Neural progenitor cell (in vitro differentiated cells): ENCODE measurements around the gene GDF15. TPM values are rescaled to one million over a fixed set of nuclear protein-coding genes. Genes with fewer than 3 reads are reported as not detected.

Experiments used
- DNase-seq: peaks from one replicate; pipeline ENCODE4 v3.0.0-alpha.2; 2016; ENCODE audit warnings: low spot score
- H2AFZ ChIP-seq: fragments of 200-600 bp; sonication (generic); replicated peaks from 2 replicates; pipeline ENCODE4 v1.6.1; 2016; ENCODE audit warnings: antibody characterized with exemption
- H3F3A ChIP-seq: fragments of 200-600 bp; sonication (generic); 2 replicates; pipeline ENCODE4 v1.6.1; 2016; ENCODE audit warnings: antibody characterized with exemption, low read depth
- H3K27ac ChIP-seq: fragments of 200-600 bp; sonication (generic); 2 replicates; pipeline ENCODE4 v1.5.1; 2016; ENCODE audit warnings: mild to moderate bottlenecking
- H3K27me3 ChIP-seq: fragments of 200-600 bp; sonication (generic); 2 replicates; pipeline ENCODE4 v1.6.1; 2016; ENCODE audit warnings: mild to moderate bottlenecking, moderate library complexity
- H3K36me3 ChIP-seq: fragments of 200-600 bp; sonication (generic); 2 replicates; pipeline ENCODE4 v1.5.1; 2016
- H3K4me1 ChIP-seq: fragments of 200-600 bp; sonication (generic); 2 replicates; pipeline ENCODE4 v1.6.1; 2016; ENCODE audit warnings: mixed run types
- H3K4me2 ChIP-seq: fragments of 200-600 bp; sonication (generic); 2 replicates; pipeline ENCODE4 v1.6.1; 2016
- H3K4me3 ChIP-seq: fragments of 200-600 bp; sonication (generic); 2 replicates; pipeline ENCODE4 v1.5.1; 2016
- H3K79me2 ChIP-seq: fragments of 200-600 bp; sonication (generic); 2 replicates; pipeline ENCODE4 v1.6.1; 2016; ENCODE audit warnings: low read depth
- H3K9ac ChIP-seq: fragments of 200-600 bp; sonication (generic); 2 replicates; pipeline ENCODE4 v1.6.1; 2016
- H3K9me3 ChIP-seq: fragments of 200-600 bp; sonication (generic); 2 replicates; pipeline ENCODE4 v1.5.1; 2016; ENCODE audit warnings: low read depth
- H4K20me1 ChIP-seq: fragments of 200-600 bp; sonication (generic); 2 replicates; pipeline ENCODE4 v1.6.1; 2016; ENCODE audit warnings: low read depth
- H3K27ac Mint-ChIP-seq: 3 replicates; pipeline ENCODE4 v1.8.0; 2021; ENCODE audit warnings: mixed read lengths
- H3K27me3 Mint-ChIP-seq: 2 replicates; pipeline ENCODE4 v1.8.0; 2022; ENCODE audit warnings: low read depth, mild to moderate bottlenecking, inconsistent platforms, moderate library complexity, mixed read lengths; ENCODE audit not compliant: insufficient read depth
- H3K36me3 Mint-ChIP-seq: 3 replicates; pipeline ENCODE4 v1.8.0; 2021; ENCODE audit warnings: mixed read lengths
- H3K4me1 Mint-ChIP-seq: 3 replicates; pipeline ENCODE4 v1.8.0; 2021; ENCODE audit warnings: mixed read lengths
- H3K4me3 Mint-ChIP-seq: 3 replicates; pipeline ENCODE4 v1.8.0; 2021; ENCODE audit warnings: mild to moderate bottlenecking, moderate library complexity, mixed read lengths
- H3K9me3 Mint-ChIP-seq: 3 replicates; pipeline ENCODE4 v1.8.0; 2020; ENCODE audit warnings: mixed read lengths
- CTCF ChIP-seq: fragments of 200-600 bp; sonication (generic); IDR thresholded peaks from 2 replicates; pipeline ENCODE4 v1.5.1; 2017; ENCODE audit warnings: antibody characterized with exemption, mild to moderate bottlenecking
- EZH2 ChIP-seq: fragments of 200-600 bp; sonication (generic); IDR thresholded peaks from 2 replicates; pipeline ENCODE4 v1.6.1; 2017; ENCODE audit warnings: antibody characterized with exemption, mild to moderate bottlenecking, moderate library complexity
- EZH2phosphoT487 ChIP-seq: fragments of 200-600 bp; sonication (generic); IDR thresholded peaks from 2 replicates; pipeline ENCODE4 v1.6.1; 2017; ENCODE audit warnings: antibody characterized with exemption
- total RNA-seq: library from RNA; depleted of rRNA; stranded (reverse); fragments of >200 nt; gene quantifications from 2 replicates; pipeline ENCODE4 v1.2.3, GENCODE V29; 2015; ENCODE audit warnings: low replicate concordance

The GDF15 gene
- total RNA-seq, 1 donor from 2014 or later, result 0.19 TPM

- H3F3A ChIP-seq, result peaks cover 8% of the 10 kb centered on the region
- peaks cover 21% of the 10 kb centered on the region for H3K27me3 Mint-ChIP-seq
- no peak overlapping the region for H3K4me2 ChIP-seq
- no peak overlapping the region for H3K9ac ChIP-seq
- H3K9me3 ChIP-seq, result no peaks in the 10 kb centered on the region
- no peaks in the 10 kb centered on the region for H3K36me3 ChIP-seq
- no peak for DNase-seq
- TF ChIP-seq EZH2, result no peak
- TF ChIP-seq CTCF, result no peak
- no peak for TF ChIP-seq EZH2phosphoT487
- H4K20me1 ChIP-seq, result no peaks in the 10 kb centered on the region
- H3K4me3 ChIP-seq, result no peak overlapping the region
- no peaks in the 10 kb centered on the region for H3K79me2 ChIP-seq
- H3K4me1 Mint-ChIP-seq, result peaks cover 10% of the 10 kb centered on the region
- no peak overlapping the region for H3K4me3 Mint-ChIP-seq
- H3K27ac ChIP-seq, result no peak overlapping the region
- H3K36me3 Mint-ChIP-seq, result no peaks in the 10 kb centered on the region
- H3K27me3 ChIP-seq, result peaks cover 16% of the 10 kb centered on the region
- H3K27ac Mint-ChIP-seq, result peak overlapping the region; percentile 68
- H3K9me3 Mint-ChIP-seq, result no peaks in the 10 kb centered on the region
- peaks cover 6% of the 10 kb centered on the region for H3K4me1 ChIP-seq
- H2AFZ ChIP-seq, result no peak overlapping the region
These were observed 7.9 kb downstream of the GDF15 start for GRCh38 chr19:18393836-18394235.

- Histone ChIP-seq H3K9ac (no peak overlapping the region), H4K20me1 (no peaks in the 10 kb centered on the region), H3K36me3 (no peaks in the 10 kb centered on the region), H3K4me1 (peaks cover 6% of the 10 kb centered on the region), H3K9me3 (no peaks in the 10 kb centered on the region), H3K4me3 (no peak overlapping the region), H3K79me2 (no peaks in the 10 kb centered on the region), H3K27ac (no peak overlapping the region), H3F3A (peaks cover 3% of the 10 kb centered on the region), H2AFZ (peak overlapping the region; percentile 72), H3K4me2 (peak overlapping the region; percentile 73), H3K27me3 (peaks cover 5% of the 10 kb centered on the region)
- Mint-ChIP-seq H3K27ac (no peak overlapping the region), H3K4me1 (peaks cover 14% of the 10 kb centered on the region), H3K36me3 (no peaks in the 10 kb centered on the region), H3K27me3 (peaks cover 8% of the 10 kb centered on the region), H3K4me3 (no peak overlapping the region), H3K9me3 (no peaks in the 10 kb centered on the region)
- DNase-seq, result no peak
- TF ChIP-seq EZH2phosphoT487 (no peak), CTCF (no peak)
These were observed 10.7 kb downstream of the GDF15 start for GRCh38 chr19:18396471-18397241.

- no peak within 1 kb of the TSS for H3K9ac ChIP-seq
- Mint-ChIP-seq H3K27me3 (peaks cover 7% of the 10 kb centered on the region), H3K27ac (peak within 1 kb of the TSS; percentile 83), H3K9me3 (no peaks in the 10 kb centered on the region), H3K36me3 (no peaks in the 10 kb centered on the region), H3K4me1 (peaks cover 20% of the 10 kb centered on the region), H3K4me3 (peak within 1 kb of the TSS; percentile 62)
- H3K79me2 ChIP-seq, result no peaks in the 10 kb centered on the region
- peak within 1 kb of the TSS; percentile 73 for H3K4me2 ChIP-seq
- no peaks in the 10 kb centered on the region for H3K9me3 ChIP-seq
- peak; percentile 91 for DNase-seq
- H4K20me1 ChIP-seq, result no peaks in the 10 kb centered on the region
- peak within 1 kb of the TSS; percentile 72 for H2AFZ ChIP-seq
- H3K27ac ChIP-seq, result no peak within 1 kb of the TSS
- H3K36me3 ChIP-seq, result no peaks in the 10 kb centered on the region
- peaks cover 3% of the 10 kb centered on the region for H3F3A ChIP-seq
- H3K4me3 ChIP-seq, result peak within 1 kb of the TSS; percentile 20
- H3K27me3 ChIP-seq, result peaks cover 5% of the 10 kb centered on the region
- TF ChIP-seq EZH2, result no peak
- no peak for TF ChIP-seq EZH2phosphoT487
- TF ChIP-seq CTCF, result no peak
- H3K4me1 ChIP-seq, result peaks cover 6% of the 10 kb centered on the region
These were observed 11.6 kb downstream of the GDF15 start, which contains the start of gene LRRC25 for GRCh38 chr19:18397242-18398202. LRRC25 (minus strand) TSS chr19:18397622; CDS start chr19:18396963, 659 bp downstream.
